T-helper 9 cell (primary cell): ENCODE results near the gene ZNF70.

Experiments
- DNase-seq: peaks from one replicate; pipeline ENCODE4 v3.0.0-alpha.2; 2020
- total RNA-seq, 2 donors: gene quantifications; one replicate each; lab custom pipeline; 2026; lab: John Stamatoyannopoulos, UW

ZNF70 gene
- 6.2 to 6.3 reads per million in 2 donors for total RNA-seq

- peak; percentile 77 for DNase-seq
Measured at GRCh38 chr22:23750714-23751440, at the start of gene ZNF70. ZNF70 (minus strand) TSS chr22:23751112; CDS start chr22:23745140, 5,972 bp downstream.

GRCh38 chr22:23796461-23796860 is 45.5 kb upstream of the ZNF70 start:
- no peak for DNase-seq

- no peak for DNase-seq
Measured at GRCh38 chr22:23793326-23793725, 42.4 kb upstream of the ZNF70 start.

- DNase-seq, result no peak
Measured at GRCh38 chr22:23791738-23792645, 41.1 kb upstream of the ZNF70 start.

- DNase-seq, result no peak
Measured at GRCh38 chr22:23790819-23791737, 40.2 kb upstream of the ZNF70 start.

- no peak for DNase-seq
Measured at GRCh38 chr22:23789638-23790037, 38.7 kb upstream of the ZNF70 start.

GRCh38 chr22:23789121-23789520 is 38.2 kb upstream of the ZNF70 start:
- no peak for DNase-seq

- DNase-seq, result no peak
Measured at GRCh38 chr22:23787910-23788309, 37.0 kb upstream of the ZNF70 start.

- no peak for DNase-seq
Measured at GRCh38 chr22:23787600-23787896, 36.6 kb upstream of the ZNF70 start.

GRCh38 chr22:23786752-23787599 is 36.1 kb upstream of the ZNF70 start, which contains the start of gene SMARCB1:
SMARCB1 (plus strand) TSS chr22:23786966; CDS start chr22:23787170, 204 bp downstream.
- peak; percentile 94 for DNase-seq

- no peak for DNase-seq
Measured at GRCh38 chr22:23786261-23786710, 35.4 kb upstream of the ZNF70 start.

GRCh38 chr22:23784215-23784732 is 33.4 kb upstream of the ZNF70 start:
- no peak for DNase-seq

- no peak for DNase-seq
Measured at GRCh38 chr22:23783265-23784150, 32.6 kb upstream of the ZNF70 start.

GRCh38 chr22:23782703-23783102 is 31.8 kb upstream of the ZNF70 start:
- no peak for DNase-seq

- DNase-seq, result no peak
Measured at GRCh38 chr22:23782252-23782651, 31.3 kb upstream of the ZNF70 start.

- no peak for DNase-seq
Measured at GRCh38 chr22:23781511-23782183, 30.7 kb upstream of the ZNF70 start.

GRCh38 chr22:23781065-23781464 is 30.2 kb upstream of the ZNF70 start:
- DNase-seq, result no peak

- DNase-seq, result no peak
Measured at GRCh38 chr22:23780146-23780748, 29.3 kb upstream of the ZNF70 start.

- DNase-seq, result no peak
Measured at GRCh38 chr22:23779731-23780130, 28.8 kb upstream of the ZNF70 start.
